Neural cell (in vitro differentiated cells): ENCODE data around the gene SLC25A22.

Experiments
- CTCF ChIP-seq: fragments of 450-650 bp; IDR thresholded peaks from 2 replicates; pipeline ENCODE4 v1.5.1; 2014; ENCODE audit warnings: antibody characterized with exemption, mild to moderate bottlenecking, moderate library complexity; ENCODE audit not compliant: poor library complexity, severe bottlenecking
- EZH2 ChIP-seq: fragments of 200-600, 300-800 bp; shearing (Covaris generic), sonication (generic); IDR thresholded peaks from 2 replicates; pipeline ENCODE4 v1.6.1; 2014; ENCODE audit warnings: antibody characterized with exemption, low read length, borderline replicate concordance, mild to moderate bottlenecking; ENCODE audit not compliant: insufficient read depth, poor library complexity, severe bottlenecking
- POLR2AphosphoS5 ChIP-seq: IDR thresholded peaks from 2 replicates; pipeline ENCODE4 v1.6.1; 2012
- REST ChIP-seq: IDR thresholded peaks from 2 replicates; pipeline ENCODE4 v1.6.1; 2012; ENCODE audit warnings: borderline replicate concordance
- TAF1 ChIP-seq: IDR thresholded peaks from 2 replicates; pipeline ENCODE4 v1.6.1; 2012; ENCODE audit warnings: low read depth

GRCh38 chr11:820655-821511 is 22.8 kb upstream of the SLC25A22 start:
- TF ChIP-seq CTCF: no peak
- no peak for TF ChIP-seq REST
- TF ChIP-seq POLR2AphosphoS5: no peak
- TF ChIP-seq TAF1: no peak
- no peak for TF ChIP-seq EZH2
